GM20431 (cell line): Measurements from ENCODE around the gene RNU2-1.
"Not testable (repeated sequence)": the region's sequence is repeated elsewhere in the genome, so short reads cannot be mapped to it uniquely, and the experiment has no call there.

Experiments used
- in situ Hi-C: fragments of 300-500 bp; cut with MseI, MboI; formaldehyde crosslinking; loops from one replicate; pipeline ENCODE4 v1.15.0; 2020; ENCODE audit warnings: low sequenced_read_pairs; ENCODE audit not compliant: unreplicated experiment

Gene RNU2-1

GRCh38 chr17:43216762-43217613 lies 16.8 kb downstream of the RNU2-1 start:
- in situ Hi-C loops = loop anchor here (25.0 kb wide), 1 partner anchor 95 kb away; no protein-coding TSS in a partner anchor

GRCh38 chr17:43216369-43216761 lies 17.4 kb downstream of the RNU2-1 start:
- in situ Hi-C loops = loop anchor here (25.0 kb wide), 1 partner anchor 96 kb away; no protein-coding TSS in a partner anchor

- in situ Hi-C loops = loop anchor here (25.0 kb wide), 1 partner anchor 97 kb away; no protein-coding TSS in a partner anchor
Measured at GRCh38 chr17:43215341-43215740, 18.4 kb downstream of the RNU2-1 start.

- in situ Hi-C loops = loop anchor here (25.0 kb wide), 1 partner anchor 99 kb away; no protein-coding TSS in a partner anchor
Measured at GRCh38 chr17:43213545-43213944, 20.2 kb downstream of the RNU2-1 start.

GRCh38 chr17:43212641-43213490 lies 20.9 kb downstream of the RNU2-1 start:
- in situ Hi-C loops = loop anchor here (25.0 kb wide), 1 partner anchor 99 kb away; no protein-coding TSS in a partner anchor

- in situ Hi-C loops = loop anchor here (25.0 kb wide), 1 partner anchor 101 kb away; no protein-coding TSS in a partner anchor
Measured at GRCh38 chr17:43211480-43212402, 22.0 kb downstream of the RNU2-1 start, which contains the start of gene TMEM106A. TMEM106A (plus strand) TSS chr17:43211875; CDS start chr17:43213042, 1,167 bp downstream.

GRCh38 chr17:43211123-43211479 lies 22.7 kb downstream of the RNU2-1 start:
- in situ Hi-C loops = loop anchor here (25.0 kb wide), 1 partner anchor 101 kb away; no protein-coding TSS in a partner anchor

- in situ Hi-C loops = loop anchor here (25.0 kb wide), 1 partner anchor 102 kb away; no protein-coding TSS in a partner anchor
Measured at GRCh38 chr17:43210576-43210975, 23.2 kb downstream of the RNU2-1 start.

- in situ Hi-C loops = loop anchor here (25.0 kb wide), 1 partner anchor 109 kb away; no protein-coding TSS in a partner anchor
Measured at GRCh38 chr17:43203013-43203412, 30.8 kb downstream of the RNU2-1 start.

- in situ Hi-C loops = loop anchor here (25.0 kb wide), 1 partner anchor 112 kb away; no protein-coding TSS in a partner anchor
Measured at GRCh38 chr17:43200127-43200526, 33.6 kb downstream of the RNU2-1 start.

GRCh38 chr17:43199633-43200032 lies 34.1 kb downstream of the RNU2-1 start:
- in situ Hi-C loops = loop anchor here (25.0 kb wide), 1 partner anchor 113 kb away; no protein-coding TSS in a partner anchor

GRCh38 chr17:43193251-43193650 lies 40.5 kb downstream of the RNU2-1 start:
- in situ Hi-C loops = no loop called here

GRCh38 chr17:43186656-43187055 lies 47.1 kb downstream of the RNU2-1 start:
- in situ Hi-C loops = not testable (repeated sequence)

- in situ Hi-C loops = no loop called here
Measured at GRCh38 chr17:43183921-43184320, 49.9 kb downstream of the RNU2-1 start.
